SK-MEL-5 (cell line): Measurements from ENCODE around the gene DNM1L. TPM values are rescaled to one million over a fixed set of nuclear protein-coding genes. Genes with fewer than 3 reads are reported as not detected.
A peak's percentile ranks its signal among the peaks of the same experiment; 100 is the strongest.

Experiments
- DNase-seq: peaks from one replicate; pipeline ENCODE4 v3.0.0-alpha.2; 2016; ENCODE audit warnings: low read depth, low spot score
- in situ Hi-C: cut with HindIII; loops from 2 replicates; pipeline ENCODE4 v1.10.0; 2016; ENCODE audit warnings: low sequenced_read_pairs, high pct_unique_total_duplicates, low pct_unique_long_range_greater_than_20kb
- total RNA-seq: library from RNA; depleted of rRNA; stranded (reverse); fragments of >200 nt; shearing (Covaris generic); gene quantifications from 2 replicates; pipeline ENCODE4 v1.2.3, GENCODE V29; 2014

DNM1L gene
- total RNA-seq, 1 experiment from 2014 or later = 63.4 TPM

GRCh38 chr12:32739279-32739678 is 60.2 kb downstream of the DNM1L start:
- DNase-seq = no peak
- in situ Hi-C loops = no loop called here

GRCh38 chr12:32742133-32742532 is 63.0 kb downstream of the DNM1L start:
- in situ Hi-C loops = no loop called here
- DNase-seq = no peak

GRCh38 chr12:32743264-32743663 is 64.2 kb downstream of the DNM1L start:
- in situ Hi-C loops = no loop called here
- DNase-seq = no peak

- in situ Hi-C loops = no loop called here
Measured at GRCh38 chr12:32753605-32754004, 74.5 kb downstream of the DNM1L start.

GRCh38 chr12:32754111-32754510 is 75.0 kb downstream of the DNM1L start:
- in situ Hi-C loops = no loop called here
- DNase-seq = no peak

More at GRCh38 chr12:32753605-32754004, 74.5 kb downstream of the DNM1L start:
- no peak for DNase-seq

- in situ Hi-C loops = no loop called here
- peak; percentile 87 for DNase-seq
Measured at GRCh38 chr12:32755051-32755653, 76.1 kb downstream of the DNM1L start.

GRCh38 chr12:32755654-32756475 is 76.8 kb downstream of the DNM1L start, which contains the start of gene YARS2:
YARS2 (minus strand) TSS chr12:32755897; CDS start chr12:32755874, 23 bp downstream.
- peak; percentile 98 for DNase-seq
- in situ Hi-C loops = no loop called here

- in situ Hi-C loops = no loop called here
- no peak for DNase-seq
Measured at GRCh38 chr12:32756476-32757066, 77.5 kb downstream of the DNM1L start.

GRCh38 chr12:32757157-32757556 is 78.1 kb downstream of the DNM1L start:
- DNase-seq = no peak
- in situ Hi-C loops = no loop called here

GRCh38 chr12:32761716-32762115 is 82.6 kb downstream of the DNM1L start:
- in situ Hi-C loops = no loop called here
- DNase-seq = no peak

GRCh38 chr12:32765906-32766305 is 86.8 kb downstream of the DNM1L start:
- in situ Hi-C loops = no loop called here
- no peak for DNase-seq

- DNase-seq = no peak
- in situ Hi-C loops = no loop called here
Measured at GRCh38 chr12:32768518-32768917, 89.4 kb downstream of the DNM1L start.

- in situ Hi-C loops = no loop called here
- DNase-seq = no peak
Measured at GRCh38 chr12:32770141-32770540, 91.0 kb downstream of the DNM1L start.

GRCh38 chr12:32773691-32774090 is 94.6 kb downstream of the DNM1L start:
- DNase-seq = no peak
- in situ Hi-C loops = no loop called here

GRCh38 chr12:32776258-32776657 is 97.2 kb downstream of the DNM1L start:
- DNase-seq = no peak
- in situ Hi-C loops = no loop called here

- in situ Hi-C loops = no loop called here
- DNase-seq = no peak
Measured at GRCh38 chr12:32777159-32777558, 98.1 kb downstream of the DNM1L start.

- DNase-seq = no peak
- in situ Hi-C loops = no loop called here
Measured at GRCh38 chr12:32777691-32778175, 98.6 kb downstream of the DNM1L start.

- DNase-seq = no peak
- in situ Hi-C loops = no loop called here
Measured at GRCh38 chr12:32780071-32780470, 101.0 kb downstream of the DNM1L start.
